ENCODE measurements around the gene TASOR. TPM values are rescaled to one million over a fixed set of nuclear protein-coding genes. Genes with fewer than 3 reads are reported as not detected.

The TASOR gene
- total RNA-seq, 1 donor from 2014 or later: 134 TPM

- DNase-seq: peak; percentile 88
Observed at GRCh38 chr3:56682462-56683121, 473 bp downstream of the TASOR start.

GRCh38 chr3:56681984-56682461 is 1.0 kb downstream of the TASOR start:
- DNase-seq: no peak

- DNase-seq: no peak
Observed at GRCh38 chr3:56680054-56680580, 2.9 kb downstream of the TASOR start.

GRCh38 chr3:56677286-56677685 is 5.8 kb downstream of the TASOR start:
- DNase-seq: no peak

- DNase-seq: no peak
Observed at GRCh38 chr3:56673781-56674457, 9.1 kb downstream of the TASOR start.

GRCh38 chr3:56667973-56668579 is 15.0 kb downstream of the TASOR start:
- DNase-seq: no peak

GRCh38 chr3:56664823-56665222 is 18.2 kb downstream of the TASOR start:
- no peak for DNase-seq

GRCh38 chr3:56655709-56656108 is 27.4 kb downstream of the TASOR start:
- DNase-seq: no peak

GRCh38 chr3:56654460-56654859 is 28.6 kb downstream of the TASOR start:
- no peak for DNase-seq

GRCh38 chr3:56645407-56645806 is 37.7 kb downstream of the TASOR start:
- DNase-seq: no peak

GRCh38 chr3:56633602-56634535 is 49.2 kb downstream of the TASOR start:
- DNase-seq: no peak

Other genes starting within 250 kb of the TASOR start
- gene ERC2, start 214.8 kb downstream of the TASOR start, total RNA-seq: 3.4 TPM
- 28.5 TPM for gene CCDC66, start 126.1 kb downstream of the TASOR start, total RNA-seq
- 29.4 TPM for gene ARHGEF3, start 118.7 kb upstream of the TASOR start, total RNA-seq

All from tongue (tissue), 2 donors.